Gastrocnemius medialis (tissue), 4 donors: ENCODE results near the gene FGFBP2.

Source experiments
- POLR2A ChIP-seq, 2 donors: fragments of 450-650 bp; IDR thresholded peaks; one replicate each; pipeline ENCODE4 v1.6.1; 2017; ENCODE audit warnings: antibody characterized with exemption in 2 of 2, mild to moderate bottlenecking in 2 of 2, moderate library complexity in 2 of 2
- TF ChIP-seq, protein P1 (sequence below), 5 experiments: fragments of 450-650 bp in 3 of 5; fragments of 200-600 bp in 2 of 5; sonication (generic) in 2 of 5; IDR thresholded peaks in 4 of 5; conservative IDR thresholded peaks in 1 of 5; 1 replicate in 4 of 5; 2 replicates in 1 of 5; pipeline ENCODE4 v1.5.1; 2016 to 2019; ENCODE audit warnings: antibody characterized with exemption in 5 of 5, mild to moderate bottlenecking in 3 of 5, moderate library complexity in 3 of 5

DNA sequence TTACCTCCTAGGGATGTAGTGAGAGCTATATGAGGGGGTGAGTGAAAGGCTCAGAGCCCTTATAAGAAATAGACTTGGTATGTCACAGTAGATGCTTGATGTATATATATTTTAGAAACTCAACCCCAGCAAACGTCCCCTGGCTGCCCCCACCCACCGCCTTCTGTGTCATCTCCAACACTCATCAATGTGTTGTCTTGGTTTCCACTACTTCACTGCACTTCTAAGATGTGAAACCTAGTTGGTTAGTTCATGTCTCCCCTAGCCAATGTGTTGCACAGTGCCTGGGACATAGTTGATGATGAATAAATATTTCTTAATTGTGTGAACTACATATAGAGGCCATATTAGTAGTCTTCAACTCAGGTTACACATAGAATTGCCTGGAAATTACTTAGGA lies 4.4 kb downstream of the FGFBP2 start:
- TF ChIP-seq, protein P1, sequence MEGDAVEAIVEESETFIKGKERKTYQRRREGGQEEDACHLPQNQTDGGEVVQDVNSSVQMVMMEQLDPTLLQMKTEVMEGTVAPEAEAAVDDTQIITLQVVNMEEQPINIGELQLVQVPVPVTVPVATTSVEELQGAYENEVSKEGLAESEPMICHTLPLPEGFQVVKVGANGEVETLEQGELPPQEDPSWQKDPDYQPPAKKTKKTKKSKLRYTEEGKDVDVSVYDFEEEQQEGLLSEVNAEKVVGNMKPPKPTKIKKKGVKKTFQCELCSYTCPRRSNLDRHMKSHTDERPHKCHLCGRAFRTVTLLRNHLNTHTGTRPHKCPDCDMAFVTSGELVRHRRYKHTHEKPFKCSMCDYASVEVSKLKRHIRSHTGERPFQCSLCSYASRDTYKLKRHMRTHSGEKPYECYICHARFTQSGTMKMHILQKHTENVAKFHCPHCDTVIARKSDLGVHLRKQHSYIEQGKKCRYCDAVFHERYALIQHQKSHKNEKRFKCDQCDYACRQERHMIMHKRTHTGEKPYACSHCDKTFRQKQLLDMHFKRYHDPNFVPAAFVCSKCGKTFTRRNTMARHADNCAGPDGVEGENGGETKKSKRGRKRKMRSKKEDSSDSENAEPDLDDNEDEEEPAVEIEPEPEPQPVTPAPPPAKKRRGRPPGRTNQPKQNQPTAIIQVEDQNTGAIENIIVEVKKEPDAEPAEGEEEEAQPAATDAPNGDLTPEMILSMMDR (IDR thresholded peaks at IDR 0.05 in 4 of 5, conservative IDR thresholded peaks at IDR 0.05 in 1 of 5), result no peak
- TF ChIP-seq POLR2A (IDR thresholded peaks at IDR 0.05), result no peak
